Measurements from ENCODE around the gene PLXNA2. TPM values are rescaled to one million over a fixed set of nuclear protein-coding genes. Genes with fewer than 3 reads are reported as not detected.

Gene PLXNA2
- total and polyA plus RNA-seq, 2 of the 8 experiments (the other 6 are each of a cell fraction or from before 2014, with no cell fraction given): 0.33 to 1.5 TPM

GRCh38 chr1:208221291-208221622 lies 22.9 kb downstream of the PLXNA2 start (continued):
- TF ChIP-seq CEBPB (IDR thresholded peaks at IDR 0.05; ENCODE audit: low read depth, low read length): no peak
- TF ChIP-seq TAF1 (IDR thresholded peaks at IDR 0.05; ENCODE audit: low read depth, low read length): no peak
- TF ChIP-seq USF2 (IDR thresholded peaks at IDR 0.05; ENCODE audit: low read length): no peak
- TF ChIP-seq POLR2AphosphoS5 (IDR thresholded peaks at IDR 0.05; ENCODE audit: low read depth, low read length): no peak
- TF ChIP-seq ZNF274 (IDR thresholded peaks at IDR 0.05; ENCODE audit: borderline replicate concordance, extremely low read depth, low read length): no peak
- no peak for TF ChIP-seq SIN3A (conservative IDR thresholded peaks at IDR 0.05 in 1 of 2, IDR thresholded peaks at IDR 0.05 in 1 of 2; ENCODE audit: low read depth in 1 of 2, low read length in 2 of 2)
- TF ChIP-seq EGR1 (IDR thresholded peaks at IDR 0.05; ENCODE audit: borderline replicate concordance, low read depth, low read length): no peak
- no peak for TF ChIP-seq SP4 (IDR thresholded peaks at IDR 0.05; ENCODE audit: low read length)
- TF ChIP-seq POU5F1 (IDR thresholded peaks at IDR 0.05; ENCODE audit: low read depth, low read length): no peak
